GM12878 (cell line): ENCODE measurements around the gene IL4I1. TPM values are rescaled to one million over a fixed set of nuclear protein-coding genes. Genes with fewer than 3 reads are reported as not detected.

ENCODE experiments used
- ATAC-seq: fragments of 200-7000 bp; cut with Tn5 transposase; 3 replicates; pipeline ENCODE4 v1.9.1; 2020; ENCODE audit warnings: mild to moderate bottlenecking, moderate library complexity
- BruUV-seq: library from RNA; stranded (reverse); fragments of 400-500 nt; replicated peaks from 2 replicates; lab custom pipeline; 2021; lab: Mats Ljungman, UMichigan
- CTCF ChIA-PET: fragments of 300-600 bp; sonication (Branson Sonifier 250); formaldehyde crosslinking; extraction: SDS; loops from one replicate; lab custom pipeline; 2021; ENCODE audit warnings: inconsistent platforms; lab: Yijun Ruan, JAX
- POLR2A ChIA-PET: fragments of 350-600 bp; formaldehyde crosslinking; extraction: SDS; loops from one replicate; lab custom pipeline; 2021; ENCODE audit warnings: inconsistent platforms; lab: Charles Lee
- RAD21 ChIA-PET: fragments of 300-600 bp; sonication (Branson Sonifier 250); formaldehyde crosslinking; loops from one replicate; lab custom pipeline; 2023; ENCODE audit warnings: antibody characterized with exemption; ENCODE audit not compliant: unreplicated experiment; lab: Charles Lee
- SMC1A ChIA-PET: fragments of 300-600 bp; sonication (Branson Sonifier 250); formaldehyde crosslinking; loops from one replicate; lab custom pipeline; 2023; ENCODE audit not compliant: unreplicated experiment, uncharacterized antibody; lab: Charles Lee
- DNase-seq: peaks from one replicate; pipeline ENCODE4 v3.0.0-alpha.2; 2011; ENCODE audit warnings: low read depth, low spot score
- FAIRE-seq: peaks from 3 replicates; lab custom pipeline; 2011; peaks lifted over from hg19 to GRCh38; lab: Jason Lieb, UNC
- H2AFZ ChIP-seq: 2 replicates; pipeline ENCODE4 v1.6.0; 2011; ENCODE audit warnings: low read depth, low read length, control low read depth; ENCODE audit not compliant: control insufficient read depth
- H3K27ac ChIP-seq: 2 replicates; pipeline ENCODE4 v1.5.1; 2011; ENCODE audit warnings: control low read depth; ENCODE audit not compliant: control insufficient read depth, insufficient read depth
- H3K27me3 ChIP-seq, 2 experiments: replicated peaks in 1 of 2; 2 replicates each; pipeline versions ENCODE4 v1.6.0 to v1.6.1; 2011; ENCODE audit warnings: low read length in 1 of 2; ENCODE audit not compliant: control insufficient read depth in 2 of 2, insufficient read depth in 2 of 2
- H3K36me3 ChIP-seq, 2 experiments: 2 replicates each; pipeline ENCODE4 v1.5.1; 2011; ENCODE audit warnings: low read length in 1 of 2; ENCODE audit not compliant: control insufficient read depth in 2 of 2, insufficient read depth in 2 of 2
- H3K4me1 ChIP-seq: 2 replicates; pipeline ENCODE4 v1.6.1; 2011; ENCODE audit warnings: mild to moderate bottlenecking, low read length, moderate library complexity, mixed read lengths; ENCODE audit not compliant: control insufficient read depth, insufficient read depth
- H3K4me2 ChIP-seq: 2 replicates; pipeline ENCODE4 v1.6.0; 2011; ENCODE audit warnings: control low read depth; ENCODE audit not compliant: control insufficient read depth, insufficient read depth
- H3K4me3 ChIP-seq: fragments of 200-600 bp; sonication (generic); 2 replicates; pipeline ENCODE4 v1.5.1; 2016
- H3K79me2 ChIP-seq: 2 replicates; pipeline ENCODE4 v1.6.0; 2011; ENCODE audit warnings: low read length; ENCODE audit not compliant: control insufficient read depth, insufficient read depth
- H3K9ac ChIP-seq: 2 replicates; pipeline ENCODE4 v1.8.0; 2011; ENCODE audit warnings: low read length, control low read depth, mixed read lengths; ENCODE audit not compliant: control insufficient read depth, insufficient read depth
- H3K9me3 ChIP-seq: replicated peaks from 3 replicates; pipeline ENCODE4 v1.5.1; 2011; ENCODE audit warnings: mild to moderate bottlenecking, low read length; ENCODE audit not compliant: control insufficient read depth, insufficient read depth
- H4K20me1 ChIP-seq: 2 replicates; pipeline ENCODE4 v1.6.0; 2011; ENCODE audit not compliant: control insufficient read depth, insufficient read depth
- KLF5 ChIP-seq: fragments of 450-650 bp; IDR thresholded peaks from 2 replicates; pipeline ENCODE4 v1.6.1; 2014; ENCODE audit warnings: mild to moderate bottlenecking; ENCODE audit not compliant: partially characterized antibody
- NR2C1 ChIP-seq: fragments of 450-650 bp; IDR thresholded peaks from 2 replicates; pipeline ENCODE4 v1.6.1; 2017; ENCODE audit warnings: antibody characterized with exemption, mild to moderate bottlenecking, moderate library complexity
- SMARCA5 ChIP-seq: fragments of 450-650 bp; IDR thresholded peaks from 2 replicates; pipeline ENCODE4 v1.6.1; 2017; ENCODE audit warnings: mild to moderate bottlenecking
- WGBS: methylation state at CpG from one replicate; pipeline ENCODE4 v1.1.6; 2016; ENCODE audit warnings: low lambda C conversion rate; ENCODE audit not compliant: insufficient replicate concordance, insufficient coverage; ENCODE audit errors: missing lambda C conversion rate; 5-methylcytosine and 5-hydroxymethylcytosine counted together
- in situ Hi-C: fragments of 300-500 bp; cut with MboI; formaldehyde crosslinking; loops from 9 replicates; pipeline ENCODE4 v1.14.3; 2018; ENCODE audit warnings: mixed read lengths
- intact Hi-C: fragments of 100-400 bp; cut with micrococcal nuclease; formaldehyde crosslinking; loops from one replicate; pipeline ENCODE4 v1.14.2; 2022; ENCODE audit not compliant: unreplicated experiment
- polyA plus RNA-seq, 11 experiments: library from polyadenylated mRNA; depleted of rRNA in 4 of 11; unstranded in 6 of 11; stranded (reverse) in 5 of 11; fragments of >200 nt; fragmentation: Nextera tagmentation in 4 of 11; fragmentation: Illumina TruSeq in 1 of 11; extraction: Ambion mirVana in 4 of 11; extraction: Trizol in 1 of 11; gene quantifications; 1 replicate in 1 of 11; 2 replicates in 10 of 11; pipeline versions ENCODE4 v1.2.1 to v1.2.3, GENCODE V29; 2011 to 2016; ENCODE audit warnings: inconsistent platforms in 2 of 11, missing spikeins in 2 of 11, low read depth in 1 of 11
- total RNA-seq, 4 experiments: library from RNA; depleted of rRNA in 3 of 4; stranded (reverse); fragments of >200 nt in 3 of 4; fragmentation: Illumina TruSeq in 1 of 4; extraction: Trizol in 1 of 4; gene quantifications; 2 replicates each; pipeline versions ENCODE4 v1.2.1 to v1.2.3, GENCODE V29; 2013 to 2021

Gene IL4I1
- total and polyA plus RNA-seq, 10 of the 15 experiments (the other 5 are each of a cell fraction or from before 2014, with no cell fraction given), result 0.62 to 83.8 (median 42.8) TPM

GRCh38 chr19:49883094-49883493 is 13.6 kb downstream of the IL4I1 start:
- CTCF ChIA-PET, result no interaction called here

GRCh38 chr19:49882643-49883042 is 14.0 kb downstream of the IL4I1 start:
- in situ Hi-C loops, result loop anchor here (25.0 kb wide), 1 partner anchor 1245 kb away; the partner anchor contains the start of genes CA11 and DBP
- FAIRE-seq, result no peak
- TF ChIP-seq NR2C1, result no peak
- H4K20me1 ChIP-seq, result no peaks in the 10 kb centered on the region
- no peak overlapping the region for H3K9ac ChIP-seq
- intact Hi-C loops, result no loop called here
- H3K27ac ChIP-seq, result no peak overlapping the region
- no peak overlapping the region for H2AFZ ChIP-seq
- peaks cover 8 to 13% of the 10 kb centered on the region in 2 experiments for H3K36me3 ChIP-seq
- no peak for DNase-seq
- no peak for ATAC-seq
- ChIA-PET SMC1A (interaction anchor here (1.0 to 1.1 kb wide), 2 partner anchors 12 to 29 kb away, joined by 3 read pairs; no protein-coding TSS in a partner anchor), POLR2A (interaction anchor here (1.0 kb wide), 2 partner anchors 11 to 24 kb away, joined by 3 read pairs; no protein-coding TSS in a partner anchor), CTCF (no interaction called here), RAD21 (no interaction called here)
- no TSS peak for BruUV-seq
- peaks cover 12% of the 10 kb centered on the region for H3K4me1 ChIP-seq
- H3K79me2 ChIP-seq, result peaks cover 6% of the 10 kb centered on the region
- H3K4me2 ChIP-seq, result no peak overlapping the region
- no peak overlapping the region for H3K4me3 ChIP-seq
- H3K9me3 ChIP-seq, result no peaks in the 10 kb centered on the region; the same call in 2 of the 3 replicates
- no peaks in the 10 kb centered on the region for H3K27me3 ChIP-seq
- WGBS, result 95% methylated on average over 14 of the region's 14 CpGs

More at GRCh38 chr19:49883094-49883493, 13.6 kb downstream of the IL4I1 start:
- 98% methylated on average over 5 of the region's 5 CpGs for WGBS
- no peak for DNase-seq
- H3K4me3 ChIP-seq, result no peak overlapping the region
- peaks cover 8 to 13% of the 10 kb centered on the region in 2 experiments for H3K36me3 ChIP-seq
- intact Hi-C loops (no loop called here), in situ Hi-C loops (loop anchor here (25.0 kb wide), 1 partner anchor 1246 kb away; the partner anchor contains the start of genes CA11 and DBP)
- H2AFZ ChIP-seq, result no peak overlapping the region
- ChIA-PET POLR2A (interaction anchor here (1.0 kb wide), 2 partner anchors 10 to 24 kb away, joined by 3 read pairs; no protein-coding TSS in a partner anchor), SMC1A (interaction anchor here (1.0 to 1.1 kb wide), 2 partner anchors 12 to 29 kb away, joined by 3 read pairs; no protein-coding TSS in a partner anchor), RAD21 (no interaction called here)
- TF ChIP-seq SMARCA5 (peak; percentile 50; the same call in 1 of the 2 replicates), KLF5 (no peak)
- H3K79me2 ChIP-seq, result peaks cover 4% of the 10 kb centered on the region
- no peak for ATAC-seq
- no peak overlapping the region for H3K4me2 ChIP-seq
- H3K27me3 ChIP-seq, result no peaks in the 10 kb centered on the region
- H4K20me1 ChIP-seq, result no peaks in the 10 kb centered on the region
- no peak overlapping the region for H3K9ac ChIP-seq
- peaks cover 12% of the 10 kb centered on the region for H3K4me1 ChIP-seq
- H3K9me3 ChIP-seq, result no peaks in the 10 kb centered on the region; the same call in 2 of the 3 replicates
- no TSS peak for BruUV-seq
- FAIRE-seq, result no peak
- H3K27ac ChIP-seq, result no peak overlapping the region
